Lung (tissue), 12 donors: Measurements from ENCODE around the gene EME1. TPM values are rescaled to one million over a fixed set of nuclear protein-coding genes. Genes with fewer than 3 reads are reported as not detected.

Experiments
- ATAC-seq: fragments of 200-7000 bp; cut with Tn5 transposase; one replicate; pipeline ENCODE4 v1.9.1; 2020; ENCODE audit warnings: moderate number of reproducible peaks; ENCODE audit not compliant: insufficient read depth, low FRiP score
- DNase-seq, 3 donors: peaks; one replicate each; pipeline ENCODE4 v3.0.0-alpha.2; 2013 to 2017
- H3K27ac ChIP-seq, 2 donors: one replicate each; pipeline ENCODE4 v1.5.1; 2013; ENCODE audit warnings: mild to moderate bottlenecking in 2 of 2, moderate library complexity in 2 of 2, control low read depth in 1 of 2, inconsistent platforms in 1 of 2, low read depth in 1 of 2, low read length in 1 of 2
- H3K27me3 ChIP-seq, 3 donors: one replicate each; pipeline ENCODE4 v1.5.1; 2013; ENCODE audit warnings: low read length in 2 of 3; ENCODE audit not compliant: control insufficient read depth in 3 of 3, insufficient read depth in 3 of 3
- H3K36me3 ChIP-seq, 4 donors: one replicate each; pipeline ENCODE4 v1.5.1; 2013; ENCODE audit warnings: low read length in 4 of 4, mild to moderate bottlenecking in 1 of 4, moderate library complexity in 1 of 4; ENCODE audit not compliant: control insufficient read depth in 4 of 4, insufficient read depth in 4 of 4
- H3K4me1 ChIP-seq, 5 donors: one replicate each; pipeline ENCODE4 v1.5.1; 2013; ENCODE audit warnings: low read length in 5 of 5, mild to moderate bottlenecking in 2 of 5, moderate library complexity in 1 of 5; ENCODE audit not compliant: control insufficient read depth in 5 of 5, insufficient read depth in 5 of 5
- H3K4me3 ChIP-seq: one replicate; pipeline ENCODE4 v1.5.1; 2013; ENCODE audit warnings: mild to moderate bottlenecking, control low read depth, moderate library complexity
- H3K9ac ChIP-seq, 2 donors: one replicate each; pipeline ENCODE4 v1.5.1; 2013; ENCODE audit warnings: low read length in 2 of 2, control low read depth in 1 of 2; ENCODE audit not compliant: insufficient read depth in 1 of 2
- H3K9me3 ChIP-seq, 4 donors: one replicate each; pipeline ENCODE4 v1.5.1; 2013; ENCODE audit warnings: low read length in 3 of 4, mild to moderate bottlenecking in 1 of 4, moderate library complexity in 1 of 4; ENCODE audit not compliant: control insufficient read depth in 4 of 4, insufficient read depth in 3 of 4
- CTCF ChIP-seq: IDR thresholded peaks from 2 replicates; pipeline ENCODE4 v1.5.1; 2012; ENCODE audit warnings: mild to moderate bottlenecking; ENCODE audit errors: control extremely low read depth, extremely low read depth
- WGBS, 2 donors: extraction: QIAGEN DNeasy Blood & Tissue Kit; methylation state at CpG; one replicate each; pipeline ENCODE4 v1.1.7; 2013; 5-methylcytosine and 5-hydroxymethylcytosine counted together
- polyA plus RNA-seq, 2 donors: library from polyadenylated mRNA; stranded (reverse); fragments of 200-250 nt; gene quantifications; one replicate each; pipeline ENCODE4 v1.2.1, GENCODE V29; 2013
- total RNA-seq, 2 donors: library from RNA; depleted of rRNA in 1 of 2; stranded (reverse); fragments of >200 nt in 1 of 2; gene quantifications; one replicate each; pipeline ENCODE4 v1.2.1, GENCODE V29; 2014 to 2021
- donor health status: control.
- donor health status: control.
- donor health status: Bipolar disorder and iron deficiency.
- donor health status: healthy.
- donor health status: DM: yes; HTN: yes; CAD: no.

The EME1 gene
- total and polyA plus RNA-seq, 4 donors: 0.55 to 2.8 (median 1.8) TPM

DNA sequence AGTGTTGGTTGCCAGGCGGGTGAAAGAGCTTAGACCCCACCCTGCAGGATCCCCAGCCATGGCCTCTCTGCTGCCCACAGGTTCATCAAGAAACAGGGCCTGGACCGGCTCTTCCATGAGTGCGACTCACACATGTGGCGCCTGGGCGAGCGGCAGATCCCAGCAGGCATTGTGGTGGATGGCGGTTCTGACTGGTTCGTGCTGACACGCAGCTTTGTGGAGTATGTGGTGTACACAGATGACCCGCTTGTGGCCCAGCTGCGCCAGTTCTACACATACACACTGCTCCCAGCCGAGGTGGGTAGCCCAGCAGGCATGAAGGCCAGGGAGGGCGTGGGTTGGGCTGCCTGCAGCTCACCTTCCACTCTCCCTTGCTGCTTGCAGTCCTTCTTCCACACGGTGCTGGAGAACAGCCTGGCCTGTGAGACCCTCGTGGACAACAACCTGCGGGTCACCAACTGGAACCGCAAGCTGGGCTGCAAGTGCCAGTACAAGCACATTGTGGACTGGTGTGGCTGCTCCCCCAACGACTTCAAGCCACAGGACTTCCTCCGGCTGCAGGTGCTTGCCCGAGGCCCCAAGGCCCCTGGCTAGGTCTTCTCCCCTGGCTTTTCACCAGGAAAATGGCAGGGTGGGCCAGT lies 17.2 kb upstream of the EME1 start:
- no peak for TF ChIP-seq CTCF
- Histone ChIP-seq H3K27ac (no peak overlapping the region), H3K4me3 (no peak overlapping the region), H3K4me1 (no peaks in the 10 kb centered on the region), H3K9me3 (no peaks in the 10 kb centered on the region), H3K27me3 (no peaks in the 10 kb centered on the region), H3K36me3 (peaks cover 0 to 69% (median 26%) of the 10 kb centered on the region in 4 donors), H3K9ac (no peak overlapping the region)
- WGBS, 2 donors: 92 to 93% methylated on average over 20 of the region's 20 CpGs
- DNase-seq (no peak), ATAC-seq (no peak)

DNA sequence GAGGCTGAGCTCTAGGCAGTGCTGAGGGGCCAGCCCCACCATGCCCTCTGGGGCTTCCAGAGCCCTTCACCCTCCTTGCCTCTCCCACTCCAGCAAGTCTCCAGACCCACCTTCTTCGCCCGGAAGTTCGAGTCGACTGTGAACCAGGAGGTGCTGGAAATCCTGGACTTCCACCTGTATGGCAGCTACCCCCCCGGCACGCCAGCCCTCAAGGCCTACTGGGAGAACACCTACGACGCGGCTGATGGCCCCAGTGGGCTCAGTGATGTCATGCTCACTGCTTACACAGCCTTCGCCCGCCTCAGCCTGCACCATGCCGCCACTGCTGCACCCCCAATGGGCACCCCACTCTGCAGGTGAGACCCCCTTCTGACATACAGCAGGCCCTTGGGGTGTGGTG lies 16.6 kb upstream of the EME1 start:
- no peaks in the 10 kb centered on the region for H3K4me1 ChIP-seq
- ATAC-seq (no peak), DNase-seq (no peak)
- no peak for TF ChIP-seq CTCF
- H3K27me3 ChIP-seq: no peaks in the 10 kb centered on the region
- no peak overlapping the region for H3K9ac ChIP-seq
- peaks cover 0 to 71% (median 28%) of the 10 kb centered on the region in 4 donors for H3K36me3 ChIP-seq
- no peak overlapping the region for H3K27ac ChIP-seq
- WGBS, 2 donors: 96% methylated on average over 12 of the region's 12 CpGs
- no peaks in the 10 kb centered on the region for H3K9me3 ChIP-seq
- no peak overlapping the region for H3K4me3 ChIP-seq

GRCh38 chr17:50356892-50357510 lies 16.0 kb upstream of the EME1 start:
- no peak for TF ChIP-seq CTCF
- H3K4me1 ChIP-seq: no peaks in the 10 kb centered on the region
- peaks cover 0 to 71% (median 27%) of the 10 kb centered on the region in 4 donors for H3K36me3 ChIP-seq
- ATAC-seq: no peak
- no peak overlapping the region for H3K27ac ChIP-seq
- DNase-seq: no peak
- 97 to 98% methylated on average over 12 of the region's 12 CpGs for WGBS, 2 donors
- H3K9ac ChIP-seq: no peak overlapping the region
- H3K27me3 ChIP-seq: no peaks in the 10 kb centered on the region
- H3K9me3 ChIP-seq: no peaks in the 10 kb centered on the region
- H3K4me3 ChIP-seq: no peak overlapping the region
